Natural killer cell (primary cell): ENCODE results near the gene KCTD17. TPM values are rescaled to one million over a fixed set of nuclear protein-coding genes. Genes with fewer than 3 reads are reported as not detected.
A peak's percentile ranks its signal among the peaks of the same experiment; 100 is the strongest.

Experiments
- ATAC-seq, 3 donors: fragments of 150-1000 bp in 2 of 3; fragments of 200-7000 bp in 1 of 3; cut with Tn5 transposase; 1 replicate in 1 of 3; 2 replicates in 2 of 3; pipeline ENCODE4 v1.10.0; 2021; ENCODE audit warnings: mild to moderate bottlenecking in 2 of 3, moderate library complexity in 2 of 3
- DNase-seq, 2 donors: peaks; one replicate each; pipeline versions ENCODE4 v3.0.0 to v3.0.0-alpha.2; 2013 to 2021; ENCODE audit warnings: mixed read lengths in 1 of 2
- H3K27ac ChIP-seq: one replicate; pipeline ENCODE4 v1.5.1; 2013; ENCODE audit warnings: mild to moderate bottlenecking, low read length
- H3K27me3 ChIP-seq: one replicate; pipeline ENCODE4 v1.6.1; 2013; ENCODE audit warnings: low read length; ENCODE audit not compliant: control insufficient read depth, insufficient read depth
- H3K36me3 ChIP-seq: one replicate; pipeline ENCODE4 v1.6.1; 2013; ENCODE audit warnings: low read length; ENCODE audit not compliant: control insufficient read depth, insufficient read depth
- H3K4me1 ChIP-seq: one replicate; pipeline ENCODE4 v1.6.1; 2013; ENCODE audit warnings: low read length; ENCODE audit not compliant: control insufficient read depth, insufficient read depth
- H3K4me3 ChIP-seq: one replicate; pipeline ENCODE4 v1.5.1; 2013; ENCODE audit warnings: low read length
- H3K9me3 ChIP-seq: one replicate; pipeline ENCODE4 v1.6.1; 2013; ENCODE audit warnings: low read length; ENCODE audit not compliant: control insufficient read depth, insufficient read depth
- H3K27ac Mint-ChIP-seq, 2 donors: one replicate each; pipeline ENCODE4 v1.8.0; 2022; ENCODE audit warnings: mild to moderate bottlenecking in 2 of 2, mixed read lengths in 2 of 2, moderate library complexity in 1 of 2
- H3K27me3 Mint-ChIP-seq, 2 donors: one replicate each; pipeline ENCODE4 v1.8.0; 2022; ENCODE audit warnings: low read depth in 2 of 2, mixed read lengths in 2 of 2
- H3K36me3 Mint-ChIP-seq: one replicate; pipeline ENCODE4 v1.8.0; 2022; ENCODE audit warnings: mixed read lengths
- H3K4me1 Mint-ChIP-seq, 2 donors: one replicate each; pipeline ENCODE4 v1.8.0; 2022; ENCODE audit warnings: mixed read lengths in 2 of 2
- H3K4me3 Mint-ChIP-seq: one replicate; pipeline ENCODE4 v1.8.0; 2022; ENCODE audit warnings: mild to moderate bottlenecking, moderate library complexity, mixed read lengths
- H3K9me3 Mint-ChIP-seq, 2 donors: one replicate each; pipeline ENCODE4 v1.8.0; 2022; ENCODE audit warnings: mixed read lengths in 2 of 2
- WGBS: methylation state at CpG from one replicate; pipeline ENCODE4 v1.1.7; 2013; ENCODE audit warnings: missing lambda C conversion rate; ENCODE audit not compliant: insufficient coverage; 5-methylcytosine and 5-hydroxymethylcytosine counted together
- intact Hi-C: fragments of 100-400 bp; cut with micrococcal nuclease; formaldehyde crosslinking; loops from one replicate; pipeline ENCODE4 v1.14.2; 2022
- total RNA-seq, 4 donors: library from RNA; stranded (reverse); fragments of 120-200 nt in 1 of 4; gene quantifications; one replicate each; pipeline versions ENCODE4 v1.2.3 to v1.2.4, GENCODE V29; 2013 to 2022
- TF ChIP-seq, protein P1 (sequence below): fragments of 200-600 bp; IDR thresholded peaks from one replicate; pipeline ENCODE4 v1.8.0; 2022; ENCODE audit warnings: antibody characterized with exemption

Gene KCTD17
- total RNA-seq, 3 donors from 2014 or later (not counting 1 experiment from before 2014, with no cell fraction given): 21.3 to 29.4 (median 22.9) TPM

DNA sequence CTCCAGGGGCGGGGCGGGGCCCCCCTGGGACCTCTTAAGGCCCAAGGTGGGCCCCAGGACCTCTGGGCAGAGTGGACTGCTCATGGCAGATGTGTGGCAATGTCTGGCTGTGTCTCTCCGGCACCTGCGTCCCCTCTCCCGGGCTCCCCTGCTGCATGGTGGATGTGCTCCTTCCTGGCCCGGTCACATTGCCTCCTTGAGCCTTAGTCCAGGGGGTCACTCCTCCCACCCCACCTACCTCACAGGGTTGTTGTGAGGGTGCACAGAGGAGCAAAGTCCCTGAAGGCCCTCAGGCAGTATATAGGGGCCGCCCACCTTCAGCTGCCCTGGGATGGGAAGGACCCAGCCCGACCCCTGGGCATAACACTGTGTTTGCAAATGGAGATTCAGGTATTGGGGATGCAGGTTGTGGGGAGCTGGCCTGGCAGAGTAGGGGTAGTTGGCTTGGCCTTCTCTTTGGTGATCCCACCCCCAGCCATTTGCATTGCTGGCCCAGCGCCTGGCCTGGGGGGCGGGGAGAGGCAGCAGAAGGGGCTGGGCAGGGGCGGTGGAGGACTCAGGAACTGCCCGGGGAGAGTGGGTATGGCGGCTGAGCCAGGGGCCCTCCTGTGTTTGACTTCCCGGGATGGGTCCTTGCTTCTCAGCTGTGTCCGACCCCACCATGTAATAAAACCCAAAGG lies 11.3 kb downstream of the KCTD17 start:
- no peaks in the 10 kb centered on the region for H3K4me1 ChIP-seq
- no peaks in the 10 kb centered on the region for H3K27me3 ChIP-seq
- DNase-seq: no peak
- Mint-ChIP-seq H3K27ac (no peak overlapping the region), H3K9me3 (no peaks in the 10 kb centered on the region), H3K36me3 (no peaks in the 10 kb centered on the region), H3K4me1 (no peaks in the 10 kb centered on the region), H3K4me3 (no peak overlapping the region), H3K27me3 (peaks cover 2 to 4% of the 10 kb centered on the region in 2 donors)
- peaks cover 15% of the 10 kb centered on the region for H3K36me3 ChIP-seq
- intact Hi-C loops: no loop called here
- TF ChIP-seq, protein P1, sequence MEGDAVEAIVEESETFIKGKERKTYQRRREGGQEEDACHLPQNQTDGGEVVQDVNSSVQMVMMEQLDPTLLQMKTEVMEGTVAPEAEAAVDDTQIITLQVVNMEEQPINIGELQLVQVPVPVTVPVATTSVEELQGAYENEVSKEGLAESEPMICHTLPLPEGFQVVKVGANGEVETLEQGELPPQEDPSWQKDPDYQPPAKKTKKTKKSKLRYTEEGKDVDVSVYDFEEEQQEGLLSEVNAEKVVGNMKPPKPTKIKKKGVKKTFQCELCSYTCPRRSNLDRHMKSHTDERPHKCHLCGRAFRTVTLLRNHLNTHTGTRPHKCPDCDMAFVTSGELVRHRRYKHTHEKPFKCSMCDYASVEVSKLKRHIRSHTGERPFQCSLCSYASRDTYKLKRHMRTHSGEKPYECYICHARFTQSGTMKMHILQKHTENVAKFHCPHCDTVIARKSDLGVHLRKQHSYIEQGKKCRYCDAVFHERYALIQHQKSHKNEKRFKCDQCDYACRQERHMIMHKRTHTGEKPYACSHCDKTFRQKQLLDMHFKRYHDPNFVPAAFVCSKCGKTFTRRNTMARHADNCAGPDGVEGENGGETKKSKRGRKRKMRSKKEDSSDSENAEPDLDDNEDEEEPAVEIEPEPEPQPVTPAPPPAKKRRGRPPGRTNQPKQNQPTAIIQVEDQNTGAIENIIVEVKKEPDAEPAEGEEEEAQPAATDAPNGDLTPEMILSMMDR: no peak
- ATAC-seq: no peak
- no peak overlapping the region for H3K27ac ChIP-seq
- H3K4me3 ChIP-seq: no peak overlapping the region
- no peaks in the 10 kb centered on the region for H3K9me3 ChIP-seq
- WGBS: 92% methylated on average over 14 of the region's 15 CpGs

DNA sequence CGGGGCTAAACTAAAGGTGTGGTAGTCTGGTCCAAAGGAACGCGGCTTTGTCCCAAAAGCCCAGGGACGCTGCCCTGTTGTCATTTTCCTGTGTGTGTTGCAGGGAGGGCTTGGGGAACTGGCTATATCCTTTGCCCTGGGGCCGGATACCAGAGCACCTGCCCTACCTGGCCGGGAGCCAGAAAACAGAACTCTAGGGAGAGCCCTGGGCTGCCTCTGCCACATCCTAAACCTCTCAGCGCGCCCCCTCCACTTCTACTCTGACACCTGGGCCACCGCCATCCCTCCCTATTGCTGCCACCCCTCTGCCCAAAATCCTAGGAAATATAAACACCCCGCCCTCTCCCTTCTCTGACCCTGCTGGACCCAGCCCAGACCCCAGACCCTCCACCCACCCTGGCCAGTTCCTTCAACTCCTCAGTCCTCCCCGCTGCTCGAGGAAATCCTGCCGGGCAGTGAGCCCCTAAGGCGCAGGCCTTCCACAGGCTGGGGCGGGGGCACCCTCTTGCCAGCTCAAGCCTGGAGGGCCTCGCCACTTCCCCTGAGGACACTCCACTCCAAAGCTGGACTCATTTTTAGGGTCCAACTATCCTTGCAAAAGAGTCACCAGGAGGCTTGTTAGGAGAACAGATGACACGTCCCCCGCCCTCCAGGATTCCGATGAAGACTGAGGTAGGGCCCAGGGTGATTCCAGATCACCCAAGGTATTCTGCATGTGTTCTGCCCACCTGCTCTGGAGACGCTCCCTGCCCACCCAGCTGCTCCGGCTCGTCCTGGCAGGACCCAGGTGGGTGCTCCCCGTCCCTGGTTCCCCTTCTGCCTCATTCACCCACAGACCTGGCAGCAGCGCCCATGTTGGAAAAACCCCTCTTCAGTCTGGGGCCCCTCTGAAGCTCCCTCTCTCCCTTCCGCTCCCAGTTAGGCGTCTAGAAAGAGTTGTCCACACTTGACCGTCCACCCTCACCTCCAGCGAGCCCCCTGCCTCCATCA lies 12.2 kb downstream of the KCTD17 start:
- no peaks in the 10 kb centered on the region for H3K9me3 ChIP-seq
- no peak overlapping the region for H3K4me3 Mint-ChIP-seq
- no peaks in the 10 kb centered on the region for H3K4me1 ChIP-seq
- no peak overlapping the region for H3K4me3 ChIP-seq
- intact Hi-C loops: no loop called here
- no peak for ATAC-seq
- no peak overlapping the region for H3K27ac Mint-ChIP-seq
- 85% methylated on average over 28 of the region's 28 CpGs for WGBS
- peaks cover 7 to 11% of the 10 kb centered on the region in 2 donors for H3K27me3 Mint-ChIP-seq
- peak in 1 of 2 donors; percentile 48 for DNase-seq
- H3K36me3 ChIP-seq: peaks cover 8% of the 10 kb centered on the region
- H3K9me3 Mint-ChIP-seq: no peaks in the 10 kb centered on the region
- no peak overlapping the region for H3K27ac ChIP-seq
- H3K4me1 Mint-ChIP-seq: no peaks in the 10 kb centered on the region
- TF ChIP-seq, protein P1: no peak
- H3K36me3 Mint-ChIP-seq: no peaks in the 10 kb centered on the region
- peaks cover under 1% of the 10 kb centered on the region for H3K27me3 ChIP-seq

DNA sequence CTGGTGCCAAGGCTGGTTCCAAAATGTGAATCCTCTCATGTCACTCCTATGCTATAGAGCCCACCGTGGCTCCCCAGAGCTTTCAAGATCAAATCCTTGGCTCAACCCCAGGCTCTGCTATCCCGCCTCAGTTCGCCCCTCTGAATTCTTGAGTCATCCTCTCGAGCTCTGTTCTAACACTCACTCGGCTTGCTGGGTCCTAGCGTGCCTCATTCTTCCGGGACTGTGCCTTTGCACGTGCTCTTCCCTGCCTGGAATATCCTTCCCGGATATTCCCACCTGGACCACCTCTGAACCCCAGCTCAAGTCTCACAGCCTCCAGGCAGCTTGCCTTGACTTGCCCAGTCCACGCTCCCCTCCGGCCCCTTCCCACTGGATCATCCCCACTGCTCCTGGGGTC lies 13.0 kb downstream of the KCTD17 start:
- no peaks in the 10 kb centered on the region for H3K36me3 Mint-ChIP-seq
- WGBS: 95% methylated on average over 11 of the region's 11 CpGs

More for the DNA sequence above, 13.0 kb downstream of the KCTD17 start:
- Histone ChIP-seq H3K9me3 (no peaks in the 10 kb centered on the region), H3K4me3 (no peak overlapping the region), H3K27ac (no peak overlapping the region), H3K27me3 (peaks cover 5% of the 10 kb centered on the region), H3K36me3 (peaks cover 3% of the 10 kb centered on the region), H3K4me1 (no peaks in the 10 kb centered on the region)
- Mint-ChIP-seq H3K4me3 (no peak overlapping the region), H3K9me3 (no peaks in the 10 kb centered on the region), H3K4me1 (no peaks in the 10 kb centered on the region), H3K27me3 (peaks cover 9 to 13% of the 10 kb centered on the region in 2 donors), H3K27ac (no peak overlapping the region)
- intact Hi-C loops: no loop called here
- ATAC-seq (no peak), DNase-seq (no peak)
- TF ChIP-seq, protein P1: no peak
